Ramos (cell line): ENCODE results near the gene SLX4IP.

Source experiments
- in situ Hi-C: fragments of 300-500 bp; cut with MboI; formaldehyde crosslinking; loops from one replicate; pipeline ENCODE4 v1.14.3; 2022; ENCODE audit warnings: low sequenced_read_pairs; ENCODE audit not compliant: unreplicated experiment

Gene SLX4IP

DNA sequence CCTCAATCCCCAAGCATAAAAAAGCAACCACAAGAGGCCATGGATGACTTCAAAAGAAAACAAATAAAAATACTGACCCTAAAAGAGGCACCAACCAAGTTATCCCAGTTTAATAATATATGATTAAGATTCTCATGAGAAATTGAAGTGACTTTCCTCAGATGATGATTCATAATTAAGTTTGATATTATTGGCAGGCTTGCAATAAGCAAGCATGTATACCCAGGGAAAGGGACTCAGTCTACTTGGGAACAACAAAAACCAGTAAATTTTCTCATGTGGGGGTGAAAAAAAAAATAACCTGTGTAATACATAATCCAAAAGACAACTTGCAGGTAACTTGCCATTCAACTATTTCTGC lies 219.1 kb downstream of the SLX4IP start:
- in situ Hi-C loops: no loop called here

DNA sequence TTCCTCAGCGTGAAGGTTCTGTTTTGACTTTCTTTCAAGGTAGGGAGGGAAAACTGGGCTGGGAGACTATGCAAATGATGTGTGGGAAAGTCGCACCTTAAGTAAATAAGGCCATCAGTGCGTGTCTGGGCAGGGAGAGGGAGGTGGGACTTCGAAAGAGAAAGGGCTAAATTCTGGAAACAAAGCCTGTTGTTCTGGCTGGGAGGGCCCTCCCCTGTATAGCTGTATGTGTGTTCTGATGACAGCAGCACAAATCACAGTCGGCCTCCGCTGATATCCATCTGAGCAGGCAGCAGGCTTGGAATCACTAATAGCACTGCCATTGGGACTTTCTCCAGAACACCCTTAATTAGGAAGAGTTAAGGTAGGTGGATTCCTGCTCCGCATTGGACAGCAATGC lies 219.5 kb downstream of the SLX4IP start:
- in situ Hi-C loops: no loop called here

GRCh38 chr20:10655720-10656669 lies 220.9 kb downstream of the SLX4IP start:
- in situ Hi-C loops: no loop called here

- in situ Hi-C loops: no loop called here
Observed at GRCh38 chr20:10657453-10657852, 222.3 kb downstream of the SLX4IP start.

GRCh38 chr20:10658051-10658823 lies 223.1 kb downstream of the SLX4IP start:
- in situ Hi-C loops: no loop called here

DNA sequence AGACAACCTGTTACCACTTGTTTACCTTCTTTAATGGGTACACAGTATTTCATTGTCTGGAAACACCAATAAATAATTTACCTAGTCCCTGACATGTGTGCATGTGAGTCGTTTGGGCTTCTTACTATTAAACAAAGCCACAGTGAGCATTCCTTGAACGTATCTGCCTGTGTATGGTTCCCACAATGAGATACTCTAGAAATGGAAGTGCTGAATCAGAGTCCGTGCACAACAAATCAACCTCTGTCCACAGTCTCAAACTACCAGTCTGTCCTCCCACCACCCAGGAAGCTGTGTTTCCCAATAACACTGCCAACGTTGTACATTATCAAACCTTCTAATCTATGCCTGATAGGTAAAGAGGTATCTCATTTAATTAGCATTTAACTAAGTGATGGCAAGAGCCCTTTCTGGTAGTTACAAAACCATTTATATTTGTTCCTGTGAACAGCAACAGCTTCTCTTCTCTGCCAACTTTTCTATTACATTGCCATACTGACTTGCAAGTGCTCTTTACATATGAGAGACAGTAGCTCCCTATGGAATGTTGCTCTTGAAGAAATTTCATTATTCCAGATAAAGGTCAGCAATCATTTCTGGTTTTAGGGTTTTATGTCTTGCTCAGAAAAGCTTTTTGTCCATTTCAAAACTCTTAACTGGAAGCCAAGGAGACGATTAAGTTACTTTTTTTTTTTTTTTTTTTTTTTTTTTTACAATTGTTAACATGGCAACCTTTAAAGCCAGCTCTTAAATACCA lies 223.9 kb downstream of the SLX4IP start:
- in situ Hi-C loops: no loop called here

GRCh38 chr20:10659651-10660601 lies 224.8 kb downstream of the SLX4IP start:
- in situ Hi-C loops: no loop called here

- in situ Hi-C loops: no loop called here
Observed at GRCh38 chr20:10660661-10661060, 225.6 kb downstream of the SLX4IP start.

DNA sequence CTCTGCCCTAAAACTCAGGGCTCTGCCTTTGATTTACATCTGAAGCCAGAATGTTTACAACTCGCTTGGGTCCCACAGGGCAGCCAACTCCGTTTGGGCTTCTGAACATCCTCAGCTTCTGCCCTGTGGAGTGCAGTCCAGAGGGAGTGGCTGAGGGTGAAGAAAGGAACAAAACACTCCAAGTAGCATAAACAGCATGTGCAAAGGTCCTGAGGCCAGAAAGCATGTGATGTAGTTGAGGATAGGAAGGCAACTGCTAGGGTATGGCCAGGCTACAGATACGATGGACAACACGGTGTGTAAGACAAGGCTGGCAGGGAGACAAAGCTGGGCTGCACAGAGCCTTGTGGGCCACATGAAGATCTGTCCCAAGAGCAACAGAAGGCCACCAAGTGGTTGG lies 226.2 kb downstream of the SLX4IP start:
- in situ Hi-C loops: no loop called here

- in situ Hi-C loops: no loop called here
Observed at GRCh38 chr20:10662151-10662550, 227.0 kb downstream of the SLX4IP start.

- in situ Hi-C loops: no loop called here
Observed at GRCh38 chr20:10662661-10663458, 227.8 kb downstream of the SLX4IP start.

GRCh38 chr20:10663756-10664155 lies 228.7 kb downstream of the SLX4IP start:
- in situ Hi-C loops: no loop called here

DNA sequence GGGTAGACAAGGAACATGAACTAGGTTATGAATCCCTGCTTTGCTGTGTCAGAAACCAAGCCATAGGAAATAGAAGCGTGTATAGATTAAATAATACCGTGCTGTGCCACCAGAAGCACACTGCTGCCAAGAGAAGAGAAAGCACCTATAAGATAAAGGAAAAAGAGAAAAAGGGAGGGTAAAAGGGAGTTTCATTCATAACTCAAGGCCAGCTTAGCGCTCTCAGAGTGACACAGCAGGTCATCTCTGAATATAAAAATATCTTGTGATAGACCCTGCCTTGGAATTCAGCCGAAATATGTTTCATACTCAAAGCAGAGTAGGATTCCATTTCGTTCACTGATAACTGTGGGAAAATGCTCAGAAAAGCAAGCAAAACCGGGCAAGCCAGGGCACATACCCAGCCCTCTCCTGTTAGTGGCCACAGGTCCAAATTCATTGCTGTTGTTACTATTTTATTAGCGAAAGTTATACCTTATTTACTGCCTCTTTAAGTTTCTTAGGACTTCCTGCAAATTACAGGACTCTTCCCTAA lies 230.0 kb downstream of the SLX4IP start:
- in situ Hi-C loops: no loop called here

DNA sequence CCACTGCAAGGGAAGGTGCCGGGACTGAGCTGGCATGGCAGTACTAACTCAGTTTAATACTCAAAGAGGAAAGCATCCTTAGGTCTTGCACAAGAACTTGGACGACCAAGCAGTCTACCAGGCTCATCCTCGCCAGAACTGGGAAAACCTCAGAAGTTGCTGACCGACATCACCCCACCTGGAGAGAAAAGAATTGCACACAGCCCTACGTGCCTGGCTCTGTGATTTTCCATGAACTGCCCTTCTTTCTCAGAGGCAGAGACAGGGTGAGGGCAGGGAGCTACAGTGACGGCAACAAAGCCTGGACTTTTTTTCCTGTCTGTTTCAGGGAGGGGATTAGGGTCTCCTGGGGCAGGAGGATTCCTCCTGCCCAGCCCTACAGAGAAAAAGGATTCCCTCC lies 230.7 kb downstream of the SLX4IP start:
- in situ Hi-C loops: no loop called here

- in situ Hi-C loops: no loop called here
Observed at GRCh38 chr20:10666221-10667076, 231.3 kb downstream of the SLX4IP start.

- in situ Hi-C loops: no loop called here
Observed at GRCh38 chr20:10667077-10667401, 231.9 kb downstream of the SLX4IP start.

DNA sequence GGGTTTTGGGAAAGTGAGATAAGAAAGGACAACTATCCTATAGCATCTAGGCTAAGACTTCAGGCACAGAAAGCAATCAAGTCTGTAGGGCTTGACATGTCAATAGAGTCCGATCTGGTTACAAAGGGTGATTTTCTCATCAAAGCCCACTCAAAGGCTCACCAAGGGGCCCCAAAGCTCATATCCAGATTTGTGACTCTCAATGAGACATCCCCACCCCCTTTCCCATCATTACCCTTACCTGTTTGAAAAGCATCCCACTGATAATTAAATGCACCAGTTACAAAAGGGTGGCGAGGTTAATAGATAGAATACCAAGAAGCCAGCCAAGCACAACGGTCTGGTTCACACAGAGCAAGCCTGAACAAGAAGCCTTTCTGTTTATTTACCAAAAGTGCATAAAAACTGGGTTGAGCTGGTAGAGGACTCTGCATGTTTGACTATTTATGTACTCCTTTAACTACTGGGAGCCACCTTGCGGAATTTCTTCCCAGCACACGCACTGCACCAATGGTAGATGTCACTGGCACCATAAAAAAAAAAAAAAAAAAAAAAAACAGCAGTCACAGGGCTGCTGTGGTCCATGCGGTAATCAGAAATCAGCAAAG lies 232.6 kb downstream of the SLX4IP start:
- in situ Hi-C loops: no loop called here
